CD4-positive, alpha-beta T cell treated with Interleukin-17A for 1 hour (primary cell): ENCODE measurements around the gene PTK6.
A peak's percentile ranks its signal among the peaks of the same experiment; 100 is the strongest.

Experiments used
- DNase-seq: peaks from one replicate; pipeline ENCODE4 v3.0.0-alpha.2; 2020

The PTK6 gene

DNA sequence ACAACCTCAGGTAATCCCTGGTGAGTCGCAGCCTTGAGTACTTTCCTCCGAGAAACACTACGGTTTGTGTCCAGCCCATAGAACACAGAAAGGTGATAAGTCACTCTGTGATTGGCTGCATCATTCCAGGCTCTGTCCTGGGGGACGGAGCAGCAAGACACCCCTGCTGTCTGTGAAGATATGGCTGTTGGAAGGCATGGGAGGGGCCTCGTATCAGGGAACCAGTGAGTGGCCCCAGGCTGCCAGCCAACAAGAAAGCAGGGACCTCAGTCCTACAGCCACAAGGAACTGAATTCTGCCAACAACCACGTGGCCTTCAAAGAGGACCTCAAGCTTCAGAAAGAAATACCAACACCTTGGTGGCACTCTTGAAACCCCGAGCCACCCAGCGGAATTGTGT lies 31.9 kb downstream of the PTK6 start:
- no peak for DNase-seq

DNA sequence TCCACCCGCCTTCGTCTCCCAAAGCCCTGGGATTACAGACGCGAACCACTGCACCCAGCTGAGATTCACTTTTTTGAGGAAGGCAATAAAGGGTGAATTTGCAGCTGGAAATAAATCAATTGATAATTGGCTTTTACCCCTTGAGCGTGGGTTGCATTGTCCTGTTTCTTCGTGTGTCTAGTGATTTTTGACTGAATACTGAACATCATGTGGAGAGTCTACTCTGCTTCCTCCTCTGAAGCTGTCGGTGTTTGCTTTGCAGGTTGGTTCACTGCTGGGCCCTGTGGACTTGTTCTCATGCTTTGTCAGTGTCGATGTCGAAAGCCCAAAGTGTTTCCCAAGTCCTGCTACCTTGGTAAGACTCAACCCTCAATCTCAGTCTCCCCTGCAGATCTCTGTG lies 32.5 kb downstream of the PTK6 start:
- no peak for DNase-seq

DNA sequence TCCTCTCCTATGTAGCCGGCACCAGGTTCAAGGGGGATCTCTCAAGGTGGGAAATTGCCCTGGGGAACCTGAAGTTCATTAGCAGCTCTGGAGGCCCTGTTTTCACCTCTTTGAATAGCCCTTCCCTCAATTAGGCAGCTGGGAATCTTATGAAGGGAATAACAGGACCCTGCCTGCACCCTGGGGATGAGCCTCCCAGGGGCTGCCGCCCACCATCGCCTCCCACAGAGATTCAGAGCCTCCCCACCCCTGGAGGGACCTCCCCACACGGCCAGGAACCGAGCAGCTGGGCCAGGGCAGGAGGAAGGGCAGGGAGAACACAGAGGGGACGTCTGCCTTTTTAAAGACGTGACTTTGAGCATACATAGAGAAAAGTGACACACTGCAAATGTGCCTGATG lies 33.7 kb downstream of the PTK6 start:
- DNase-seq = no peak

DNA sequence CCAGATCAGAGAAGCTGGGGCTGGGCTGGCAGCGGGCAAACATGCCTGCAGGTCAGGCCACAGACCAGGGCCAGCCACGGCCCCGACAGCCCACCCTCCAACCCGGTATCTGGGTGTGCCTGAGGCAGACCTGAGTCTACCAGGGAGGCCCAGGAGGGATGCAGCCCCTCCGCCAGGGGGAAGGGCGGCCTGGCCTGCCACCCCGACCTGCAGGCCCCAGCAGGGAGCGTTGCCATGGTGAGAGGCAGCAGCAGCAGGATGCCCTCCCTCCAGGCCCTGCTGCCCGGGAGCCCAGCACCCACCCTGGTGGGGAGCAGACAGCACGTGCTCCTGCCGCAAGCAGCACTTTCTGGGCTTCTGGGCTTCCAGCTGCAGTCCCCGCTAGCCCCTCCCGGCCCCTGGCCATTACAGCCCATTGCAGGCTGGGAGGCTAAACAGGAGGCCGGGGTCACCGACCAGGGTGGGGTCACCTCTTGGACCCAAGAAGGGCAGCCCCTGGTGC lies 34.5 kb downstream of the PTK6 start:
- DNase-seq = no peak

DNA sequence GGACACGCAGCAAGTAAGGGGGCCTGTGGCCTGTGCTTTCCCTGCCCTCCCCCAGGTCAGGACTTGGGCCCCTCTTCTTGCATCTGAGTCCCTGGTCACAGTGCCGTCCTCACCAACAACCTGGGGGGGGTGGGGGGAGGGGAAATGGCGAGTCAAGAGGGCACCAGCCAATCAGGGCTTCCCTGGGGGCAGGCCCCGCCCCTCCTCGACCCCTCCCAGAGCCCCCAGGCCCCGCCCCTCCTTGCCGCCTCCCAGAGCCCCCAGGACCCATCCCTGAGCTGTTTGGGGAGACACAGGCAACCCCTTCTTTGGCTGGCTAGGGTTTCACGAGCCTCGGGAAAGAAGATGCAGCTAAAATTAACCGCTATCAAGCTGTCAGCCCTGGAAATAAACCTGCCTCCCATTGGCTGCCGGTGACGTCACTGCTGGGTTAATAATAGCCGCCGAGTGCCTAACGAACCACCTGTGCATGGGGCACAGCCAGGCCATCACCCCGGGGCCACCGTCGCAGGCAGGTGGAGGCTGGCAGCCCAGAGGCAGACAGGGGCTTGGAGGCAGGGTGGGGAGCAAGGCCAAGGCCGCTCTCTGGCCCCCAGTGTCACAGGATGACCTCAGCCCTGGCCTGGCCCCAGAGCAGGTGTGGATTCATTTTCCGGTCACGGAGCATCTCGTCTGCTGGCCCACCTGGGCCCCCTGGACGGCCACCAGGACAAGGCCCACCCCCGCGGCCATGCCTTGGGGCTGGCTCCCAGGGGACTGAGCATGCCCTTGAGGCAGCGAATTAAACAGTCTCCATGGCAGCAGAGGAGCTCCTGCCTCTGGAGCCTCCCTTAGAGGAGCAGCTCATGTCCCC lies 35.1 kb downstream of the PTK6 start:
- no peak for DNase-seq

DNA sequence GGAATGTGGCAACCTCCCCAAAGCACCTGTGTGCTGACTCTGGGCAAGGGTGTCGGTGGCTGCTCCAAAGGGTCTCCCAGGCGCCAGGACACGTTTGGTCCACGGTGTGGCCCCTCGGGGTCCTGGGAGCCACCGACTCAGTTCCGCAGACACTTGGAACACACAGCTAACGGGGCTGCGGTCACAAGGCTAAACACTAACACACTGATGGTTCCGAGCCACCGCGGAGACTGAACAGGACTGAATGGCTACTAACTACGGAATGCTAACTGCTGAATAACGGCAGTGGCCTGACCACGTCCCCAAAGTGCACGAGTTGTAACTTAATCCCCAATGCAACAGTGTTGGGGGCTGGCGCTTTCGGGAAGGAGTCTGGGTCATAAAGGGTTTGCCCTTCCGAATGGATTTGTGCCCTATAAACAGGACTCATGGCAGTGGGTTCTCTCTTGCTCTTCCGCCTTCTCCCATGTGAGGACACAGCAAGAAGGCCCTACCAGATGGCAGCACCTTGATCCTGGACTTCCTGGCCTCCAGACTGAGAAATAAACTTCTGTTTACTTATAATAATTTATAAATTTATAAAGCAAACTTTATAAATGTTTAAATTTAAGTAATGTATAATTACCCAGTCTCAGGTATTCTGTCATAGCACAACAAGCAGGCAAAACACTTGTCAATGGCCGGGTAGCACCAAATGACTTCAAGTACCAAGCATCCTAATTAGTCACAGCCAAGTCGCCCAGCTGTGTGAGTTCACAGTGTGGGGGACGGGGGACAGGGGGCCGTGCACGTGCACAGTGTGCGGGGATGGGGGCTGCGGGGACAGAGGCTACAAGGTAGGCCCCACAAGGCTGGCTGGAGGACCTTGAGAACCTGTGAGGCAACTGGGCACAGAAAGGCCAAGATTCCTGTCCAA lies 36.0 kb downstream of the PTK6 start:
- no peak for DNase-seq

DNA sequence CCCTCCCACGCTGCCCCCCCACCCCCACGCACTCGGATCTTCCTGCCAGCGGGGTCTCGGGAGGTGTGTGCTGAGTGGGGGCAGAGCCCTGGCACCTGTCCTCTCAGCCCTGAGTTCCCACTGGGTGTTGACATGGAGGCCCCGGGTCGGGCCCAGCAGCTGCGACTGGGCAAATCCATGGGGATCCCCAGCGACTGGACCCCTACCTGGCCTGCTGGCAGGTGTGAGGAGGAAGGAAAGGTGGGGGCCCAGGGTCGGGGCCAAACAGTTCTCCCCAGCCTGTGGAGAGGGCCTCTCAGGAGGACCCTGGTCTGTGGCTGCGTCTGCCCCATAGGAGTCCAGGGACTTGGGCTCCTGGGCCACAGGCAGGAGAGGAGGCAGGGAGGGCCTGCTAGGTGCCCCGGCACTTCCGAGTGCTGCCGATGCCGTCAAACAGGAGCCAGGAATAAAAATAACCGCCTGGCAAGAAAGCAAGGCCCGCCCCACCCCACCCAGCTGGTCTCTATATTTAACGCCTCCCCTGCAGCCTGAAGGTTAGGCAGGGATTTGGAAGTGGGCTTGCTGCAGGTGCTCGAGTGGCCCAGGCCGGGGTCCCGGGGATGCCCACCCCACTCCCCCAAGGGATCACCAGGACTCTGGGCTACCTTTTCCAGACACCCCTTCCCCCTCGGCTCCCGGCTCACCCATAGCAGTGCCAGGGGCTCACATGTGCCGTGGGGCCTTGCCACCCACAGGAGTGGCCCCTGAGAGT lies 36.9 kb downstream of the PTK6 start:
- no peak for DNase-seq

DNA sequence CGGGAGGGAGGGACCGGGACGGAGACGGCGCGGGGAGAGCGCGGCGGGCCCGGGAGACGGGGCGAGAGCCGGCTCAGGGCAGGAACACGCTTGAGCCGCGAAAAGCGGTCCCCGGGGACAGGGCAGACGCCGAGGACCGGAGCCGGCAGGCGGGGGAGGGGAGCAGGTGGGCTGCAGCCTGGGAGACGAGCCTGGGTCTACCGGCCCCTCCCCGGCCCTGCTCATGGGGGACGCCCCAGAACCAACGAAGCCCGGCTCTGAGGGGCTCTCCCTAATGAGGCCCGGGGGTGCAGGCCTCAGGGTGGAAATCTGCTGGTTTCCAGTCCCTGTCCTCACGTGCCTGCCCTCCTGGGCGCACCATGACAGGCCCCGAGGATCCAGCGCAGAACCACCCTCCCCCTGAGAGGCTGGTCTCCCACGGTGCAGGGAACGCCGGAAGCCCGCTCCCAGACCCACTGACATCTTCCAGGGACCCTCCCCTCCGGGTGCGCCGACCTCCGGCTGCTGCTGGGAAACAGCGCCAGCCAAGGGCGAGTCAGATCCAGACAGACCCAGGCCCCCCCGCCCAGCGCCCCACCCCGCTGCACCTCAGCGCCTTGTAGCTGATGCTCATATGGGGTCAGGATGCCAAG lies 37.7 kb downstream of the PTK6 start:
- no peak for DNase-seq

DNA sequence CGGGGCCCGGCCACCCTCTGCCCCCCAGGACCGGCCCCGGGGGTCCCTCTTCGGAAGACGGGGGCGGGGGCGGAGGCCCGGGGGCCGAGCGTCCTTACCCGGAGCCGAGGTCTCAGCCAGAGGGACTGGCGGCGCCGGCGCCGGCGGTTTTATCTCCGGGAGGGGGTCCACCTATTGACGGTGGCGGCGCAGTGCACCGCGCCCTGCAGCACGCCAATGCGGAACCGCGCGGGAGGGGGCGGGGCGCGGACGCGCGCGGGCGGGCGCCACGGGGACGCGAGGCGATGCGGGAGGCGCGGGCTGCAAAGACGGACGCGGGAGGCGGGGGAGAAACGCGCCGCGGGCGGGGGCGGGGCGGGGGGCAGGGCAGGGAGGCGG lies 38.2 kb downstream of the PTK6 start, which contains the start of gene EEF1A2:
TSS of gene EEF1A2 (minus strand) at position 124 of the 378 bp plus-strand sequence. CDS start 1,320 bp downstream, outside the sequence.
- DNase-seq = peak; percentile 62

DNA sequence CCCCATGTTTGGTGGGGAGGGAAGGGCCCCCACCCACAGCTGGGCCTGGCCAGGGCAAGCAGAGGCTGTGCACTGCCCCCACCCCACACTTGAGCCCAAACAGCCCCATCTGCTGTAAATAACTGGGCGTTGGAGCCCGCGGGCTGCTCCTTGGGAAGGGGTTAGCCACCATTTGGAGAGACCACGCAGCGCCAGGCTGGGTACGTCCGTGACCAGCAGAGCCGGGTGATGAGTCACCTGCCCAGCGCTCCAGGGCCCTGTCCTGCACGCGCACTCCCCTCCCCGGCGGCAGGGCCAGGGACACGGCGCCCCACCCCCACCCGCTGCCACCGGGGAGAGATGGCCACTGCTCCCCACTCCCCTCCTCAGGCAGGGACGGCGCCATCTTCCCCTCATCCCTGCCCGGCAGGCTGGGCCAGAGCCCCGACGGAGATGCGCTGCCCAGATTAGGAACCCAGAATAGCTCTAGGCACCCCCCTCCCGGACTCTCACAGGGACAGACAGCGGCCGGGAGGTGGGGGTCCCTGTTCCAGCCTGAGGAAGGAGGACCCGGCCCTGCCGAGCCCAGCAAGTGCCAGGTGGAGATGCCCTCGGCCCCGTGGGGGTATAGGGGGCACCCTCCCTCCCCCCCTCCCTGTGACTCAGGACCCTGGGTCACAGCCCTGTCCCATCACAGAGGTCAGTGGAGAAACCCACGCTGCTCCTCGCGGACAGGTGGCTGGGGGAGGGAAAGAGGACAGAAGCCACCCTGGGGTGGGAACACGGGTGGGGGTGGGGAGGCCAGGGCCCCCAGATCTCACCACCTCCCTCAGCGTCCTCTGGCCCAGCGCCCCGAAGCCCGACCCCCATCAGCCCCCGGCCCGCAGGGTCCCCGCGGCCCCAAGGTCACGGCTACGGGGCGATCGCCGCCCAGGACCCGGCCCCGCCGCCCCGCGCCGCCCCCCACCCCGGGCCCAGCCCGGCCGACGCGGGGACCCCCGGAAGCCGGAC lies 38.9 kb downstream of the PTK6 start:
- no peak for DNase-seq

DNA sequence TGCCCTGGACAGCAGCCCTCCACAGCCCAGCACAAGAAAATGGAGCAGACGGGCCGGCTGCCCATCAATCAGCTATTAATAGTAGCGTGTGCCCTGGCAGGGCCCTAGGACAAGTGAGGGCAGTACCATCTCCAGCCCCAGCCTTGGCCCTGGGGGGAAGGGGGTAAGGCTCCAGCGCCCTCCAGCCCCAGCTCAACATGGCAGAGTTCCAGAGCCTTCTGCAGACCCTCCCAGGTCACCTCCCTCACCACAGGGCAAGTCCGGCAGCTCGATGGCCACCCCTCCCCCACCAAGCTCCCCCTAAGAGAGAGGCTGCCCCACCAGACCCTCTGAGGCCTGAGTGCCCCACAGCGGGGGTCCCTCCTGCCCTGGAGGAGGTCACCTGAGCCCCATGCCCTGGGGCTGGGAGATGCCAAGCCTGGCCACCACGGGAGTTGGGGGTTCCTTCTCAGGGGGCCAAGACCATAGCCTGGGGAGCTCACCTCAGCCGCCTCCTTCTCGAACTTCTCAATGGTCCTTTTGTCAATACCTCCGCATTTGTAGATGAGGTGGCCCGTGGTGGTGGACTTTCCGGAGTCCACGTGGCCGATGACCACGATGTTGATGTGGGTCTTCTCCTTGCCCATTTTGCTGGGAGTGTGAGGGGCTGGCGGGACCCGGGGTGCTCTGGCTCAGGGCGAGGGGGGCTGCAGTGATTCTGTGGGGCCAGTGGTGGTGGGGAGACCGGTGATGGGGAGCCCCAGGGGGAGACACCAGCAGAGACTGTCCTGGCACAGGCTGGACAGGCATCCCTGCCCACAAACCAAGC lies 39.8 kb downstream of the PTK6 start:
- DNase-seq = no peak

DNA sequence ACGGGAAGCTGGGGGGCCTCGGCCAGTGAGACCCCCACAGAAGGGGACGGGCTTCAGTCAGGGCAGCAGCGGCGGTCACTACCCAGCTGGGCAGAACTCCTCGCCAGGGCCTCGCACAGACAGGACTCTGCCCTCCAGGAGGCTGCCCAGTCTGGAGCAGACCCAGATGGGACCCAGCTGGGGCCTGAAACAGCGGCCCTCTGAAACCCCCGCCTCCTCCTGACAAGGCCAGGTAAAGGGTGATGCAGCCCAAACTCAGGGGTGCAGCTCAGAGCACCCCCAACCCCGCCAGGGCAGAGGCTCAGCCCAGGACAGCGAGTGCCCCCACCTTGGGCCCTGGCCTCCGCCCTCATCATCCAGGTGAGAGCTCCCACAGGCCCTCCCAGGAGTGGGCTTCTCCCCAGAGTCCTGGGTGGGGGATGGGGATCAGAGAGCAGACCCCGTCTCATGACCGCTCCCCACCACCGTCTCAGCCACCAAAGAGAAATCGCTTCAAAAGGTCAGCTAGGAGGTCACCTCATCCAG lies 40.5 kb downstream of the PTK6 start:
- DNase-seq = no peak

DNA sequence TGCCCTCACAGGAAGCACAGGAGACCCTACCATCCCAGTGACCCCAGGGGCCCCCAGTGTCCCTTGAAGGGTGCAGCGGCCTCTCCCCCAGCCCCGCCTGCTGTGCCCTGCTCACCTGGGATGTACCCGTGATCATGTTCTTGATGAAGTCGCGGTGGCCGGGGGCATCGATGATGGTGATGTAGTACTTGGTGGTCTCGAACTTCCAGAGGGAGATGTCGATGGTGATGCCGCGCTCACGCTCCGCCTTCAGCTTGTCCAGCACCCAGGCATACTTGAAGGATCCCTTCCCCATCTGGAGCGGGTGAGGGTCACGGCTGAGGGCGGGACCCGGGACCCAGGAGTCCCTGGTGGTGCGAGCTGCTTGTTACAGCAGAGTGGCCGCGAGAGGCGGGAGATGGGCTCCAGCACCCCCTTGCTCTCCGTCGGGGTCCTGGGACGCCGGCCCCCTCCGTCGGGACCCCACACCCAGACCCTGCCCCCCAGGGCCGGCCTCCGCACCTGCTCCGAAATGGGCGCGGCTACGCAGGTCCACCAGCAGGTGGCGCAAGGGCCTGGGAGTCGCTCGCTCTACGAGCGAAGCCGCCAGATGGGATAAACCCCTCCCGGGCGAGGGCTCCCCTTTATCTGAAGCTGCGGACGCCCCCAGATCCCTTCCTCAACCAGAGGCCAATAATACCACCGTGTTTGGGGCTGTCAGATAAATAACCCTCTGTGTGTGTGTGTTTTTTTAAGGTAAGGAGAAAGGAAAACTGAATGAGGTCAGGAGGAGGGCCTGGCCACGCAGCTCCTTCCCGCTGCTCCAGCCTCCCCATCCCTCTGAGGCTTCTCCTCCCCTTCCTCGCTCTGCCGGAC lies 41.2 kb downstream of the PTK6 start:
- peak; percentile 76 for DNase-seq

DNA sequence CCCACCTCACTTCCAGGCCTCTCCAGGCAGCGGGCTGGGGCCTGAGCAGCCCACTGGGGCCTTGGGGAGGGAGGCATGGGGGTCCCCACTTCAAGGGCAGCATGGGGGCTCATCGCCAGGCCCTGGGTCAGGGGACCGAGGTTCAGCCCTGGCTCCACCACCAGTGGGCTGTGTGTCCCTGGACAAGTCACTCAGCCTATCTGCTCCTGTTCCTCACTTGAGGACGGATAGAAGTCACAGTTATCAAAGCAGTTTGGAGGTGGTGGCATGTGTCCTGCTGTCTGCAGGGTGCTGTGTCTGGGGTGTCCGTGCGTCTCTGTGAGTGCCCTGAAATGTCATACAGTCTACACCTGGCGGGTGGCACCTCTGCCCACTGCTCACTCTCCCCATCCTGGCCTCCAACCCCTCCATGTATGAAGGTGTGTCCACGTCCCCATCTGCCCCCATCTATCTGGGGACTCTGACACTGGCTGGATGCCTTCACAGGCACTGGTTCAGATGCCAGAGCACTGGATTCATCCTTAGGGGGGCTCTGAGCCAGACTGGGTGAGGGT lies 41.9 kb downstream of the PTK6 start:
- DNase-seq = no peak

DNA sequence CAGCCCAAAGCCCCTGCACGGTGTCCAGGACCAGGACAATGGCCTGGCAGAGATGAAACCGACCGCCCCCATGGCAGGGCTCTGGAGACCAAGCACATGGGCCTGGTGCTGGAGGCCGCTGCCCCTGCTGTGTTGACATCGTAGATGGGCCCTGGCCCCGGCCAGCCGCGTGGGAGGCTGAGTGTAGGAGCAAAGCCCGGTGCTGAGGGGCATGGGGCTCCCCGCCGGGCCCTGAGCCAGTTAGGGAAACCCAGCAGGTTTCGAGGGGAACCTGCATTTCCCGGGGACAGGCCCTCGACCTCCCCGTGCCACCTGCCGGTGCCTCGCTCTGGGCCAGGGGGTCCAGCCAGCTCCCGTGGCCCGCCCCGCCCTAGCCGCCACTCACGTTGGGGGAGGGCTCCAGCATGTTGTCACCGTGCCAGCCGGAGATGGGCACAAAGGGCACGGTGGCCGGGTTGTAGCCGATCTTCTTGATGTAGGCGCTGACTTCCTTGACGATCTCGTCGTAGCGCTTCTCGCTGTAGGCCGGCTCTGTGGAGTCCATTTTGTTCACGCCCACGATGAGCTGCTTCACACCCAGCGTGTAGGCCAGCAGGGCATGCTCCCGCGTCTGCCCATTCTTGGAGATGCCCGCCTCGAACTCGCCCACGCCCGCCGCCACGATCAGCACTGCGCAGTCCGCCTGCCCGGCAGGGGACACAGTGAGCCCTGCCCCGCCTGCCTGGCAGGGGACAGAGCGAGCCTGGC lies 42.6 kb downstream of the PTK6 start:
- DNase-seq = no peak

DNA sequence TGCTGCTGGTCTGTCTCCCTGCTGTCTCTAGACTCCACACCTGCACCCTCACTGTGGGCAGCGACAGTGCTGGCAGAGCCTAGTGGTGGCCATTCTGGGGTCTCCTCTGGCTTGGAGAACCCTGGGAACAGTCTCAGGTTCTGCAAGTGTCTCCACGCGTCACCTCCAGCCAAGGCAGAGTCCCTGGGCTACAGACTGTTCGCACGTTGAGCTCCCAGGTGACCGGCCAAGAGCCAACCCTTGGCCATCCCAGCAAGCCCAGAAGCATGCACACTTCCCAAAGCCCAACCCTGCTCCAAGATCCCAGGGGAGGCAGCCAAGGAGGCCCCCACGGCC lies 43.1 kb downstream of the PTK6 start:
- no peak for DNase-seq

DNA sequence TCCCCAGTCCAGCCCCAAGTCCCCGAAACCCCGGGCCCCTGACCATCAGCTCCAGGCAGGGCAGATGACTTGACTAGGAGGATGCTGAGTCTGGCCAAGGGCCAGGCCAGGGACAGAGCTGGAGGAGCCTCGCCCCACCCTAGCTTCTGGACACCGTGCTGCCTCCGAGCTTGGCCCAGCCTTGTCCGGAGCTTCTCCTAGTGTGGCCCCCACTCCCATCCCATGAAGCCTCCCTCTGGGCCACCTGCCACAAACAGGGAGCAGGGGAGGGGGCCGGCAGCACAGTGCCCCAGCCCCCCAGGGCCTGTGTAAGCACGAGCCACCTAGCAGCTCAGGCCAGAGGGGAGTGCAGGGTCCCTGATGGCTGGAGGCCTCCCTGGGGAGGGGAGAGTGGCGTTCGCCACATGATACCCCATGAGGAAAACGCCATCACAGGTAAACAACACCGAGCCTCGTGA lies 43.6 kb downstream of the PTK6 start:
- no peak for DNase-seq

DNA sequence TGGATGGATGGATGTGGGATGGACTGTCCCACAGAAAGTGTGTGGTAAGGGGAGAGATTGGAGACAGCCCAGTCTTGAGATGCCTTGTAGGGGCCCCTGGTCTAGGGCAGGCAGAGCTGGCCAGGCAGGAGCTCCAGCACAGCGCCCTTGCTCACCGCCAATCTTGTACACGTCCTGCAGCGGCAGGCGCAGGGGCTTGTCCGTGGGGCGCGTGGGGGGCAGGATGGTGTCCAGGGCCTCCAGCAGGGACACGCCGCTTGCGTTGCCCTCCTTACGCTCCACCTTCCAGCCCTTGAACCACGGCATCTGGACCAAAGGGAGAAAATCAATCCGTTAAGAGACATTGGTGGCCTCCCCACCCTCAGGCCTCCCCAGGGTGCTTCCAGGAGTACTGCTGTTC lies 44.2 kb downstream of the PTK6 start:
- DNase-seq = no peak
